Measurements from ENCODE around the gene SLC5A10. TPM values are rescaled to one million over a fixed set of nuclear protein-coding genes. Genes with fewer than 3 reads are reported as not detected.

SLC5A10 gene
- total RNA-seq, 1 experiment from 2014 or later = 0.17 TPM

DNA sequence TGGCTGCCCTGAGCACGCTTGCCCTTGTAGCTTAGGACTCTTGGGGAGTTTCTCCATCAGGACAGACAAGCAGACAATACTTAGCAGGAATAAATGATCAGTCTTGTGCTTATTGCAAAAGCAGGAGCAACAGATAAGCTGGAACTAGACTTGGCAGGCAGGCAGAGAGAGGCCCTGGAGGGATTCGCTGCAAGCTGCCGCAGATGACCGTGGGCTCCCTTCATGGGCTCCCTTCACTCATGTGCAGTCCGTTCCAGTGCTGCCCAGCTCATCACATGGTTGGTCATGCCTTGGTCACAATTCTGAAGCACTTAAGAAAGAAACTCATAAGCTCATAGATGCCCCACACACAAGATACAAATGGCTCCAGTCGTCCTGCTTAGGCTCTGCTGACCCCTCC is 2.4 kb upstream of the SLC5A10 start:
- ChIA-PET CTCF (no interaction called here), POLR2A (ENCODE audit: unreplicated experiment) (no interaction called here)
- no peak for DNase-seq
- intact Hi-C loops (cut with micrococcal nuclease; ENCODE audit: unreplicated experiment) = no loop called here
- Histone ChIP-seq H3K9me3 (ENCODE audit: insufficient read depth, low read depth) (no peaks in the 10 kb centered on the region), H4K20me1 (ENCODE audit: insufficient read depth) (no peaks in the 10 kb centered on the region), H3F3A (ENCODE audit: insufficient read depth, low read depth) (no peaks in the 10 kb centered on the region), H3K4me3 (no peak overlapping the region), H3K4me1 (replicated peaks; ENCODE audit: insufficient read depth) (peaks cover 14% of the 10 kb centered on the region; the same call in 1 of the 2 replicates), H3K36me3 (ENCODE audit: low read depth) (no peaks in the 10 kb centered on the region), H3K79me2 (ENCODE audit: low read depth) (no peaks in the 10 kb centered on the region), H3K9me2 (ENCODE audit: insufficient read depth) (no peaks in the 10 kb centered on the region), H3K27ac (no peak overlapping the region), H3K4me2 (no peak overlapping the region), H3K27me3 (ENCODE audit: insufficient read depth, low read depth) (peaks cover 12% of the 10 kb centered on the region; the same call in 1 of the 2 replicates), H2AFZ (no peak overlapping the region)
- TF ChIP-seq EZH2 (IDR thresholded peaks at IDR 0.05; ENCODE audit: low read depth) = no peak
- TF ChIP-seq, protein P1, sequence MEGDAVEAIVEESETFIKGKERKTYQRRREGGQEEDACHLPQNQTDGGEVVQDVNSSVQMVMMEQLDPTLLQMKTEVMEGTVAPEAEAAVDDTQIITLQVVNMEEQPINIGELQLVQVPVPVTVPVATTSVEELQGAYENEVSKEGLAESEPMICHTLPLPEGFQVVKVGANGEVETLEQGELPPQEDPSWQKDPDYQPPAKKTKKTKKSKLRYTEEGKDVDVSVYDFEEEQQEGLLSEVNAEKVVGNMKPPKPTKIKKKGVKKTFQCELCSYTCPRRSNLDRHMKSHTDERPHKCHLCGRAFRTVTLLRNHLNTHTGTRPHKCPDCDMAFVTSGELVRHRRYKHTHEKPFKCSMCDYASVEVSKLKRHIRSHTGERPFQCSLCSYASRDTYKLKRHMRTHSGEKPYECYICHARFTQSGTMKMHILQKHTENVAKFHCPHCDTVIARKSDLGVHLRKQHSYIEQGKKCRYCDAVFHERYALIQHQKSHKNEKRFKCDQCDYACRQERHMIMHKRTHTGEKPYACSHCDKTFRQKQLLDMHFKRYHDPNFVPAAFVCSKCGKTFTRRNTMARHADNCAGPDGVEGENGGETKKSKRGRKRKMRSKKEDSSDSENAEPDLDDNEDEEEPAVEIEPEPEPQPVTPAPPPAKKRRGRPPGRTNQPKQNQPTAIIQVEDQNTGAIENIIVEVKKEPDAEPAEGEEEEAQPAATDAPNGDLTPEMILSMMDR (conservative IDR thresholded peaks at IDR 0.05) = no peak
- no TSS peak for BruUV-seq (replicated peaks)

DNA sequence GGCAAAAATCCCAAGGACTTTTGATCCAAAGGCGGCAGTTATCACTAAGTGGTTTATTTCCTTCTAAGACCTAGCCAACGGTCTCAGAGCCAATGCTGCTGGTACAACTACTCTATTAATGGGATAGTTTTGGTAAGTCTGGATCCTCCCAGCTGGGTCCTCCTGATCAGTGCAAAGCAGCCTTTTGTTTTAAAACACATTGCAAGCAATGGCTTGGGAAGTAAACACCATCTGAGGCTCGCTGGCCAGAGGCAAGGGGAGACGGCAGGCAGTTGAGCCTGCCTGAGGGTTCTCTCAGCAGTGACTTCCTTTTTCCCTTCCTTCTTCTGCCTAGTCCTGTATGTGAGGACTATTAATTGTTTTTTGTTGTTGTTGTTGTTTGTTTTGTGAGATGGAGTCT is 1.6 kb upstream of the SLC5A10 start:
- Histone ChIP-seq H3K79me2 (ENCODE audit: low read depth) (no peaks in the 10 kb centered on the region), H3K4me1 (replicated peaks; ENCODE audit: insufficient read depth) (peaks cover 14% of the 10 kb centered on the region; the same call in 1 of the 2 replicates), H3K9me2 (ENCODE audit: insufficient read depth) (no peaks in the 10 kb centered on the region), H3K9me3 (ENCODE audit: insufficient read depth, low read depth) (no peaks in the 10 kb centered on the region), H3K27me3 (ENCODE audit: insufficient read depth, low read depth) (peaks cover 5% of the 10 kb centered on the region; the same call in 1 of the 2 replicates), H3K36me3 (ENCODE audit: low read depth) (no peaks in the 10 kb centered on the region), H3F3A (ENCODE audit: insufficient read depth, low read depth) (no peaks in the 10 kb centered on the region), H3K4me3 (no peak overlapping the region), H2AFZ (no peak overlapping the region), H3K4me2 (no peak overlapping the region), H4K20me1 (ENCODE audit: insufficient read depth) (no peaks in the 10 kb centered on the region), H3K27ac (no peak overlapping the region)
- ChIA-PET CTCF (no interaction called here), POLR2A (ENCODE audit: unreplicated experiment) (no interaction called here)
- intact Hi-C loops (cut with micrococcal nuclease; ENCODE audit: unreplicated experiment) = no loop called here
- BruUV-seq (replicated peaks) = no TSS peak
- DNase-seq = no peak
- TF ChIP-seq, protein P1 (conservative IDR thresholded peaks at IDR 0.05) = no peak
- TF ChIP-seq EZH2 (IDR thresholded peaks at IDR 0.05; ENCODE audit: low read depth) = no peak

DNA sequence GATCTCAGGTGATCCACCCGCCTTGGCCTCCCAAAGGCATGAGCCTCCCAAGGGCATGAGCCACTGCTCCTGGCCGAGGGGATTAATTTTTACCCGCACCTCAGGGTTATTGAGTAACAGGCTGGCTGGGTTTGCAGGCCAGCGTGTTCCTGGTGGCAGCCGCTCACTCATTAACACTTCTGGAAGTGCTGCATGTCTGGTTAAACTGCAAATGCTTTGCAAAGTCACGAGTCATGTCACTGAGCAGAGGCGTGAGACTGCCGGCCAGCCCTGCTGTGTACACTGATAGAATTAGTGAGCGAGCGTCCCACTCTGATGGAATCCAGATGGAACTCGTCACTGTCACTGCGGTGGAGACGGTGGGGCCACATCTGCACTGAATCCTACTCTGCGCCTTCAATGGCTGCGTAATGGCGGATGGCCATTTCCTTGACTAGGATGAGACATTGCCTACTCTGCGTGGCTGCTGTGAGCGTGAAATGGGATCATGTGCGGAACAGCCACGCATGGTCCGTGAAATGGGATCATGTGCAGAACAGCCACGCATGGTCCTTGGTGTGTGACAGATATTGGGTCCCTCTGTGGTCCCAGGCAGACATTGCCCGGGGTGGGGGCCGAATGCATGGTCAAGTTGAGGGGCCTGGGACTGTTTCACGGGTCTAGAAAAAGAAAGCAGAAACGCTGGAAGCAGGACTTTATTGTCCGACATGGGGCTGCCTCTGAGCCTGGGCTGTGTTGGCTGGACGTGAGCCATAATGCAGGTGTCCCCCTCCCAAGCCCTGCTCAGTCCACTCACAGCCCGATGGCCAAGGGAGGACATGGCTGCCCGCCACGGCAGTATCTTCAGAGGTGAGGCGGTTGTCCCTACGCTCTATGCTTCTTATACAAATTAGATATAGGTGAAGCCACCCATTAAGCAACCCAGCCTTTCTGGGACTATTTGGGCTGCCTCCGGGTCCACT is 740 bp upstream of the SLC5A10 start:
- BruUV-seq (replicated peaks) = no TSS peak
- intact Hi-C loops (cut with micrococcal nuclease; ENCODE audit: unreplicated experiment) = no loop called here
- Histone ChIP-seq H3K79me2 (ENCODE audit: low read depth) (no peaks in the 10 kb centered on the region), H3K27ac (no peak overlapping the region), H3K4me2 (no peak overlapping the region), H3K36me3 (ENCODE audit: low read depth) (no peaks in the 10 kb centered on the region), H3K9me3 (ENCODE audit: insufficient read depth, low read depth) (no peaks in the 10 kb centered on the region), H3K4me1 (replicated peaks; ENCODE audit: insufficient read depth) (peaks cover 11% of the 10 kb centered on the region; the same call in 1 of the 2 replicates), H4K20me1 (ENCODE audit: insufficient read depth) (no peaks in the 10 kb centered on the region), H3F3A (ENCODE audit: insufficient read depth, low read depth) (no peaks in the 10 kb centered on the region), H3K27me3 (ENCODE audit: insufficient read depth, low read depth) (peaks cover 5% of the 10 kb centered on the region; the same call in 1 of the 2 replicates), H3K4me3 (no peak overlapping the region), H3K9me2 (ENCODE audit: insufficient read depth) (no peaks in the 10 kb centered on the region), H2AFZ (no peak overlapping the region)
- CTCF ChIA-PET = no interaction called here
- POLR2A ChIA-PET (ENCODE audit: unreplicated experiment) = no interaction called here
- DNase-seq = no peak
- TF ChIP-seq, protein P1 (conservative IDR thresholded peaks at IDR 0.05) = no peak
- TF ChIP-seq EZH2 (IDR thresholded peaks at IDR 0.05; ENCODE audit: low read depth) = no peak
